RPMI8226 (cell line): ENCODE results near the gene CD1E.
"Not testable (repeated sequence)": the region's sequence is repeated elsewhere in the genome, so short reads cannot be mapped to it uniquely, and the experiment has no call there.

Experiments used
- DNase-seq: peaks from one replicate; pipeline ENCODE4 v3.0.0-alpha.2; 2015

CD1E gene

GRCh38 chr1:158362941-158363340 lies 9.2 kb downstream of the CD1E start:
- DNase-seq: no peak

GRCh38 chr1:158366783-158367182 lies 13.1 kb downstream of the CD1E start:
- no peak for DNase-seq

- DNase-seq: no peak
These were observed 17.7 kb downstream of the CD1E start for GRCh38 chr1:158371188-158371953.

GRCh38 chr1:158374101-158374500 lies 20.4 kb downstream of the CD1E start:
- DNase-seq: not testable (repeated sequence)

- DNase-seq: no peak
These were observed 21.2 kb downstream of the CD1E start for GRCh38 chr1:158374860-158375259.

GRCh38 chr1:158390331-158390730 lies 36.6 kb downstream of the CD1E start:
- DNase-seq: no peak

- no peak for DNase-seq
These were observed 37.4 kb downstream of the CD1E start for GRCh38 chr1:158391099-158391498.

- DNase-seq: no peak
These were observed 39.8 kb downstream of the CD1E start for GRCh38 chr1:158393476-158393875.

- DNase-seq: no peak
These were observed 43.0 kb downstream of the CD1E start for GRCh38 chr1:158396646-158397045.

GRCh38 chr1:158398818-158399514 lies 45.3 kb downstream of the CD1E start, which contains the start of gene OR10T2:
TSS of gene OR10T2 (minus strand) at chr1:158399466. CDS start at chr1:158399466, 0 bp downstream.
- no peak for DNase-seq

GRCh38 chr1:158400871-158401270 lies 47.2 kb downstream of the CD1E start:
- no peak for DNase-seq

GRCh38 chr1:158407092-158407491 lies 53.4 kb downstream of the CD1E start:
- no peak for DNase-seq
